Subcutaneous adipose tissue (tissue), 4 donors: ENCODE data around the gene FAM83C. TPM values are rescaled to one million over a fixed set of nuclear protein-coding genes. Genes with fewer than 3 reads are reported as not detected.

Experiments used
- CTCF ChIP-seq: fragments of 450-650 bp; IDR thresholded peaks from one replicate; pipeline ENCODE4 v1.5.1; 2016; ENCODE audit warnings: low read depth, mild to moderate bottlenecking, control low read depth, antibody characterized with exemption, moderate library complexity
- total RNA-seq, 4 donors: library from RNA; depleted of rRNA; stranded (reverse); fragments of >200 nt; gene quantifications; one replicate each; pipeline ENCODE4 v1.1.0, GENCODE V29; 2016

Gene FAM83C
- total RNA-seq, 4 donors from 2014 or later = not detected

- TF ChIP-seq CTCF = no peak
These were observed 7.0 kb downstream of the FAM83C start for GRCh38 chr20:35284992-35285805.

GRCh38 chr20:35284267-35284991 lies 7.8 kb downstream of the FAM83C start, which contains the start of gene EIF6:
Gene EIF6, minus strand, starts transcription at chr20:35284772. Its CDS starts 285 bp downstream, at chr20:35284487.
- no peak for TF ChIP-seq CTCF

- no peak for TF ChIP-seq CTCF
These were observed 8.6 kb downstream of the FAM83C start for GRCh38 chr20:35283441-35284266.

- TF ChIP-seq CTCF = no peak
These were observed 10.6 kb downstream of the FAM83C start for GRCh38 chr20:35281506-35282101.

GRCh38 chr20:35280523-35280922 lies 11.7 kb downstream of the FAM83C start:
- no peak for TF ChIP-seq CTCF

- no peak for TF ChIP-seq CTCF
These were observed 12.6 kb downstream of the FAM83C start for GRCh38 chr20:35279533-35280174.
